Measurements from ENCODE around the gene LILRB2.
A peak's percentile ranks its signal among the peaks of the same experiment; 100 is the strongest.

Gene LILRB2

GRCh38 chr19:54315956-54316355 lies 35.0 kb upstream of the LILRB2 start:
- Mint-ChIP-seq H3K4me1 (ENCODE audit: low read depth) (peaks cover 69% of the 10 kb centered on the region), H3K9me3 (no peaks in the 10 kb centered on the region), H3K27ac (peak overlapping the region; percentile 74), H3K4me3 (no peak overlapping the region), H3K36me3 (ENCODE audit: low read depth) (peaks cover 5% of the 10 kb centered on the region), H3K27me3 (no peaks in the 10 kb centered on the region)
- intact Hi-C loops (cut with micrococcal nuclease), result loop anchor here (5.0 to 10.0 kb wide), 2 partner anchors 34 to 51 kb away; partner anchors contain the start of gene LILRB2

- intact Hi-C loops (cut with micrococcal nuclease), result loop anchor here (10.0 kb wide), 1 partner anchor 48 kb away; no protein-coding TSS in a partner anchor
- Mint-ChIP-seq H3K27me3 (no peaks in the 10 kb centered on the region), H3K4me1 (ENCODE audit: low read depth) (peaks cover 68% of the 10 kb centered on the region), H3K36me3 (ENCODE audit: low read depth) (peaks cover 12% of the 10 kb centered on the region), H3K9me3 (no peaks in the 10 kb centered on the region), H3K4me3 (peak within 1 kb of the TSS; percentile 71), H3K27ac (peak within 1 kb of the TSS; percentile 97)
Measured at GRCh38 chr19:54312436-54313377, 31.8 kb upstream of the LILRB2 start, which contains the start of gene LILRA5. LILRA5 (minus strand) TSS chr19:54313166; CDS start chr19:54313019, 147 bp downstream.

- Mint-ChIP-seq H3K27ac (peak overlapping the region; percentile 97), H3K9me3 (no peaks in the 10 kb centered on the region), H3K27me3 (no peaks in the 10 kb centered on the region), H3K4me3 (peak overlapping the region; percentile 71), H3K36me3 (ENCODE audit: low read depth) (peaks cover 18% of the 10 kb centered on the region), H3K4me1 (ENCODE audit: low read depth) (peaks cover 68% of the 10 kb centered on the region)
- intact Hi-C loops (cut with micrococcal nuclease), result loop anchor here (10.0 kb wide), 1 partner anchor 47 kb away; no protein-coding TSS in a partner anchor
Measured at GRCh38 chr19:54312011-54312410, 31.1 kb upstream of the LILRB2 start.

- H3K27ac Mint-ChIP-seq, result peak overlapping the region; percentile 97
- no peaks in the 10 kb centered on the region for H3K27me3 Mint-ChIP-seq
- intact Hi-C loops (cut with micrococcal nuclease), result loop anchor here (10.0 kb wide), 1 partner anchor 47 kb away; no protein-coding TSS in a partner anchor
- no peaks in the 10 kb centered on the region for H3K9me3 Mint-ChIP-seq
- peaks cover 68% of the 10 kb centered on the region for H3K4me1 Mint-ChIP-seq (ENCODE audit: low read depth)
- peaks cover 23% of the 10 kb centered on the region for H3K36me3 Mint-ChIP-seq (ENCODE audit: low read depth)
- no peak overlapping the region for H3K4me3 Mint-ChIP-seq
Measured at GRCh38 chr19:54311486-54311885, 30.6 kb upstream of the LILRB2 start.

- Mint-ChIP-seq H3K27me3 (peaks cover 2% of the 10 kb centered on the region), H3K4me3 (no peak overlapping the region), H3K4me1 (ENCODE audit: low read depth) (peaks cover 69% of the 10 kb centered on the region), H3K36me3 (ENCODE audit: low read depth) (peaks cover 25% of the 10 kb centered on the region), H3K27ac (peak overlapping the region; percentile 97), H3K9me3 (no peaks in the 10 kb centered on the region)
- intact Hi-C loops (cut with micrococcal nuclease), result loop anchor here (10.0 kb wide), 1 partner anchor 46 kb away; no protein-coding TSS in a partner anchor
Measured at GRCh38 chr19:54310543-54310942, 29.6 kb upstream of the LILRB2 start.

- Mint-ChIP-seq H3K36me3 (ENCODE audit: low read depth) (peaks cover 25% of the 10 kb centered on the region), H3K4me1 (ENCODE audit: low read depth) (peaks cover 76% of the 10 kb centered on the region), H3K9me3 (no peaks in the 10 kb centered on the region), H3K4me3 (no peak overlapping the region), H3K27ac (no peak overlapping the region), H3K27me3 (peaks cover 2% of the 10 kb centered on the region)
- intact Hi-C loops (cut with micrococcal nuclease), result loop anchor here (10.0 kb wide), 1 partner anchor 45 kb away; no protein-coding TSS in a partner anchor
Measured at GRCh38 chr19:54309811-54310210, 28.9 kb upstream of the LILRB2 start.

- H3K4me3 Mint-ChIP-seq, result no peak overlapping the region
- H3K9me3 Mint-ChIP-seq, result no peaks in the 10 kb centered on the region
- H3K27ac Mint-ChIP-seq, result peak overlapping the region; percentile 38
- H3K27me3 Mint-ChIP-seq, result peaks cover 2% of the 10 kb centered on the region
- peaks cover 25% of the 10 kb centered on the region for H3K36me3 Mint-ChIP-seq (ENCODE audit: low read depth)
- intact Hi-C loops (cut with micrococcal nuclease), result no loop called here
- peaks cover 79% of the 10 kb centered on the region for H3K4me1 Mint-ChIP-seq (ENCODE audit: low read depth)
Measured at GRCh38 chr19:54307389-54308020, 26.6 kb upstream of the LILRB2 start.

GRCh38 chr19:54305141-54305540 lies 24.2 kb upstream of the LILRB2 start:
- intact Hi-C loops (cut with micrococcal nuclease), result no loop called here
- H3K27me3 Mint-ChIP-seq, result peaks cover 2% of the 10 kb centered on the region
- peaks cover 68% of the 10 kb centered on the region for H3K4me1 Mint-ChIP-seq (ENCODE audit: low read depth)
- no peak overlapping the region for H3K4me3 Mint-ChIP-seq
- H3K9me3 Mint-ChIP-seq, result no peaks in the 10 kb centered on the region
- H3K36me3 Mint-ChIP-seq (ENCODE audit: low read depth), result peaks cover 13% of the 10 kb centered on the region
- no peak overlapping the region for H3K27ac Mint-ChIP-seq

GRCh38 chr19:54302257-54302656 lies 21.3 kb upstream of the LILRB2 start:
- peaks cover 78% of the 10 kb centered on the region for H3K4me1 Mint-ChIP-seq (ENCODE audit: low read depth)
- intact Hi-C loops (cut with micrococcal nuclease), result no loop called here
- H3K4me3 Mint-ChIP-seq, result peak overlapping the region; percentile 24
- no peak overlapping the region for H3K27ac Mint-ChIP-seq
- H3K27me3 Mint-ChIP-seq, result peaks cover 2% of the 10 kb centered on the region
- no peaks in the 10 kb centered on the region for H3K9me3 Mint-ChIP-seq
- H3K36me3 Mint-ChIP-seq (ENCODE audit: low read depth), result peaks cover 10% of the 10 kb centered on the region

- Mint-ChIP-seq H3K27ac (no peak overlapping the region), H3K4me3 (no peak overlapping the region), H3K9me3 (no peaks in the 10 kb centered on the region), H3K36me3 (ENCODE audit: low read depth) (no peaks in the 10 kb centered on the region), H3K4me1 (ENCODE audit: low read depth) (peaks cover 55% of the 10 kb centered on the region), H3K27me3 (no peaks in the 10 kb centered on the region)
- intact Hi-C loops (cut with micrococcal nuclease), result no loop called here
Measured at GRCh38 chr19:54299515-54299914, 18.6 kb upstream of the LILRB2 start.

- H3K4me1 Mint-ChIP-seq (ENCODE audit: low read depth), result peaks cover 55% of the 10 kb centered on the region
- no peak overlapping the region for H3K4me3 Mint-ChIP-seq
- no peaks in the 10 kb centered on the region for H3K9me3 Mint-ChIP-seq
- intact Hi-C loops (cut with micrococcal nuclease), result no loop called here
- H3K36me3 Mint-ChIP-seq (ENCODE audit: low read depth), result no peaks in the 10 kb centered on the region
- H3K27me3 Mint-ChIP-seq, result peaks cover 3% of the 10 kb centered on the region
- H3K27ac Mint-ChIP-seq, result no peak overlapping the region
Measured at GRCh38 chr19:54299126-54299498, 18.2 kb upstream of the LILRB2 start.

- H3K27ac Mint-ChIP-seq, result peak overlapping the region; percentile 22
- no peak overlapping the region for H3K4me3 Mint-ChIP-seq
- H3K36me3 Mint-ChIP-seq (ENCODE audit: low read depth), result no peaks in the 10 kb centered on the region
- peaks cover 7% of the 10 kb centered on the region for H3K27me3 Mint-ChIP-seq
- H3K9me3 Mint-ChIP-seq, result no peaks in the 10 kb centered on the region
- intact Hi-C loops (cut with micrococcal nuclease), result no loop called here
- H3K4me1 Mint-ChIP-seq (ENCODE audit: low read depth), result peaks cover 54% of the 10 kb centered on the region
Measured at GRCh38 chr19:54298357-54299125, 17.6 kb upstream of the LILRB2 start.

- peaks cover 52% of the 10 kb centered on the region for H3K4me1 Mint-ChIP-seq (ENCODE audit: low read depth)
- peak overlapping the region; percentile 22 for H3K27ac Mint-ChIP-seq
- no peak overlapping the region for H3K4me3 Mint-ChIP-seq
- no peaks in the 10 kb centered on the region for H3K36me3 Mint-ChIP-seq (ENCODE audit: low read depth)
- no peaks in the 10 kb centered on the region for H3K9me3 Mint-ChIP-seq
- H3K27me3 Mint-ChIP-seq, result peaks cover 12% of the 10 kb centered on the region
- intact Hi-C loops (cut with micrococcal nuclease), result no loop called here
Measured at GRCh38 chr19:54297759-54298305, 16.9 kb upstream of the LILRB2 start.
